Karpas-422 (cell line): ENCODE data around the gene RAD9B. TPM values are rescaled to one million over a fixed set of nuclear protein-coding genes. Genes with fewer than 3 reads are reported as not detected.
"Not testable (repeated sequence)": the region's sequence is repeated elsewhere in the genome, so short reads cannot be mapped to it uniquely, and the experiment has no call there.

Experiments
- DNase-seq: peaks from one replicate; pipeline ENCODE4 v3.0.0-alpha.2; 2015
- H2AFZ ChIP-seq: fragments of 200-600 bp; sonication (generic); 2 replicates; pipeline ENCODE4 v1.6.1; 2014; ENCODE audit warnings: antibody characterized with exemption, low read length, mixed read lengths
- H3K27ac ChIP-seq: fragments of 200-600 bp; sonication (generic); 2 replicates; pipeline ENCODE4 v1.5.1; 2014; ENCODE audit warnings: mild to moderate bottlenecking, low read length, moderate library complexity
- H3K27me3 ChIP-seq: fragments of 200-600 bp; sonication (generic); 2 replicates; pipeline ENCODE4 v1.6.1; 2014; ENCODE audit warnings: low read length, mixed read lengths
- H3K36me3 ChIP-seq: fragments of 200-600 bp; sonication (generic); 2 replicates; pipeline ENCODE4 v1.6.1; 2014; ENCODE audit warnings: low read length, mixed read lengths; ENCODE audit not compliant: insufficient read depth
- H3K4me1 ChIP-seq: fragments of 200-600 bp; sonication (generic); 2 replicates; pipeline ENCODE4 v1.6.1; 2014; ENCODE audit warnings: mild to moderate bottlenecking, low read length, mixed read lengths
- H3K4me2 ChIP-seq: fragments of 200-600 bp; sonication (generic); 2 replicates; pipeline ENCODE4 v1.6.1; 2014; ENCODE audit warnings: low read length, low read depth, mild to moderate bottlenecking; ENCODE audit not compliant: poor library complexity, severe bottlenecking
- H3K4me3 ChIP-seq: fragments of 200-600 bp; sonication (generic); 2 replicates; pipeline ENCODE4 v1.5.1; 2014; ENCODE audit warnings: mild to moderate bottlenecking, antibody characterized with exemption, low read length, mixed read lengths
- H3K79me2 ChIP-seq: fragments of 200-600 bp; sonication (generic); 2 replicates; pipeline ENCODE4 v1.6.1; 2014; ENCODE audit warnings: mild to moderate bottlenecking, low read length, mixed read lengths
- H3K9ac ChIP-seq: fragments of 200-600 bp; sonication (generic); 2 replicates; pipeline ENCODE4 v1.6.0; 2014; ENCODE audit warnings: low read length
- H3K9me2 ChIP-seq: fragments of 200-600 bp; sonication (generic), shearing (Covaris generic); replicated peaks from 2 replicates; pipeline ENCODE4 v1.6.0; 2014; ENCODE audit warnings: mild to moderate bottlenecking, low read length, moderate library complexity; ENCODE audit not compliant: insufficient read depth
- H3K9me3 ChIP-seq: fragments of 300-700, 200-600 bp; sonication (generic); 2 replicates; pipeline ENCODE4 v1.6.1; 2014; ENCODE audit warnings: low read length, mixed read lengths
- H4K20me1 ChIP-seq: fragments of 200-600 bp; sonication (generic); 2 replicates; pipeline ENCODE4 v1.6.1; 2014; ENCODE audit warnings: mild to moderate bottlenecking, antibody characterized with exemption, low read length, low read depth; ENCODE audit not compliant: insufficient read depth
- total RNA-seq: library from RNA; depleted of rRNA; stranded (reverse); fragments of >200 nt; shearing (Covaris generic); gene quantifications from 2 replicates; pipeline ENCODE4 v1.2.3, GENCODE V29; 2014; ENCODE audit warnings: low replicate concordance; rRNA removed

Gene RAD9B
- total RNA-seq = 0.32 and 1.4 TPM in 2 replicates

DNA sequence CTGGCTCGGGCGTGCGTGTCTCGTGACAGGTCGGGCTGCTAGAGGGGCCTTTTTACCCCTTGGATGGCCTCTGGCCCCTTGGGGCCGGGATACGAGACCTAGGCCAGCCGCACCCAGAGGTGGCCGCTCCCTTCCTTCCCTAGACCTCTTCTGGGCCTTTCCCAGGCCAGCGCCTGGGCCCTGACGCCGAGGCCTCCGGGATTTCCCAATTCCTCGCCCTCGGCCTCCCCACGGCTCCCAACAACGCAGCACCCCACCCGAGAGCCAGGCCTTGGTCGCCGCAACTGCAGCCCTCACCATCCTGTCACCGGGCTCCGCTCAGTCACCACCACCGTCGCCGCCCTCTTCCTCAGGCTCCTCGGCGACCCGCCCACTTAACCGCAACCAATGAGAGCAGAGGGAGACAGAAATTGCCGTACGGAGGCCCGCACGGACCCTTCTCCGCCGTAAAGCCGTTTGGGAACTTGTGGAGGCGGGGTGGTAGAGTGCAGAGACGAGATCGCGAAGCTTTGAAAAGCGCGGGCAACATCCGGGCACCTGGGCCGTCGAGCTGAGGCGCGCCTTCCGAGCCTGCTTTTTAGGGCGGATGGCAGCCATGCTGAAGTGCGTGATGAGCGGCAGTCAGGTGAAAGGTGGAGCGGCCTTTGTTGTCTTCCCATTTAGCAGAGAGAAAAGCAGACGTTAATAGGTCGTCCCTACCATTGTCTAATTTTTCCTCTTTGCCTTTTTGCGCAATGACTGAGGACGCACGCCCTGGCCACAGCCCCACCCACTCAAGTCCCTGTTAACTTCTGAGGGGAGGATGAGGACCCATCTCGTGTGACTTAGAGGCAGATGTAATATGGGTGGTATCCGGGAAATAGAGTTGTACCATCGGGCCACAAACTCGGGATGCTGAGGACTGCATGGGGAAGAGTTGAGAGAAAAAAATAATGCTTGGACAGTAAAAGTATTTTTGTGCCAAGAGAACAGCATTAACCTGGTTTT lies at the start of gene RAD9B, which contains the start of gene VPS29:
Gene RAD9B (plus strand): TSS at position 580 of the 987 bp plus-strand sequence. CDS start 7 bp downstream, at position 587.
Gene VPS29 (minus strand): TSS at position 360 of the 987 bp plus-strand sequence. CDS start 60 bp downstream, at position 300.
- no peaks in the 10 kb centered on the region for H3K9me2 ChIP-seq
- peaks cover 26% of the 10 kb centered on the region for H3K4me1 ChIP-seq
- H3K4me2 ChIP-seq = peak within 1 kb of the TSS; percentile 77
- H3K36me3 ChIP-seq = peaks cover 14% of the 10 kb centered on the region; the same call in 1 of the 2 replicates
- peak within 1 kb of the TSS; percentile 95 for H3K4me3 ChIP-seq
- DNase-seq = peak; percentile 100
- H3K9ac ChIP-seq = peak within 1 kb of the TSS; percentile 92
- peak within 1 kb of the TSS; percentile 66 for H3K27ac ChIP-seq
- peak within 1 kb of the TSS; percentile 98 for H2AFZ ChIP-seq
- peaks cover 46% of the 10 kb centered on the region for H3K79me2 ChIP-seq
- no peaks in the 10 kb centered on the region for H3K27me3 ChIP-seq
- H3K9me3 ChIP-seq = no peaks in the 10 kb centered on the region
- H4K20me1 ChIP-seq = no peaks in the 10 kb centered on the region

DNA sequence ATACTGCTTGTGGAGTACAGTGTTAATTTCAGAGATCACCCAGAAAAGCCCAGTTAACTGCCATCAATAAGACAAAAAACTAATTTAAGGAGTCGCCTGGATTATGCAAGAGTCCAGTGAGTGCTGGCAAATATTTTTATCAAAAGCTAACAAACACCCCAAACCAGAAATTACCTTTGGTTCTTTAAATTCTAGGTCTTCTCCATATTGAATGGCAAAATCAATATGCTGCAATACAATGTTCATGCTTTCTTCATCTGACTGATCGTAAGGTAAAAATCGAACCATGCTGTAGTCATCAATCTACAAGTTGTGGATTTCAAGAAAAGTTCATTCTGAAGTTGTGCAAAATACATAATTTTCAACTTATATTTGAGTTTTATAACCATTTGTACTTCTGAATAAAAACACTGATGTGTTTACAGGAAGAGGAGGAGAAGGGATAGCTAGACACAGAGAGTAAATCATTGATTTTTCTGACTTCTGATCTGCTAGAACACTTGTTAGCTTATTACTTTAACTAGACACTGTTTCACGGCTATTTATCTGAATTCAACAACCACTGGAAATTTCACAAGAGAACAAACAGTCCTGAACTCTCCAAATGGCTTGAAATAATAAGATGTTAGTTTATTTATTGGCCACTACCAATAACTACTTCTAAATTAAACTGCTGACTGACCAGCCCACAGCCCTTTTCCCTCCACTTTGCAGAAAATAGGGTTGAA lies 48.4 kb upstream of the RAD9B start:
- Histone ChIP-seq H2AFZ (no peak overlapping the region), H3K9me3 (no peaks in the 10 kb centered on the region), H3K27ac (0 out of 2 replicates have a peak overlapping the region, but pooled peaks have one; percentile 2), H3K4me3 (no peak overlapping the region), H3K27me3 (no peaks in the 10 kb centered on the region), H3K36me3 (peaks cover 39% of the 10 kb centered on the region), H3K4me2 (no peak overlapping the region), H3K4me1 (peaks cover 44% of the 10 kb centered on the region), H3K9ac (no peak overlapping the region), H3K79me2 (peaks cover 17% of the 10 kb centered on the region), H4K20me1 (0 out of 2 replicates have a peak, but pooled peaks cover 8% of the 10 kb centered on the region), H3K9me2 (no peaks in the 10 kb centered on the region)
- DNase-seq = no peak

DNA sequence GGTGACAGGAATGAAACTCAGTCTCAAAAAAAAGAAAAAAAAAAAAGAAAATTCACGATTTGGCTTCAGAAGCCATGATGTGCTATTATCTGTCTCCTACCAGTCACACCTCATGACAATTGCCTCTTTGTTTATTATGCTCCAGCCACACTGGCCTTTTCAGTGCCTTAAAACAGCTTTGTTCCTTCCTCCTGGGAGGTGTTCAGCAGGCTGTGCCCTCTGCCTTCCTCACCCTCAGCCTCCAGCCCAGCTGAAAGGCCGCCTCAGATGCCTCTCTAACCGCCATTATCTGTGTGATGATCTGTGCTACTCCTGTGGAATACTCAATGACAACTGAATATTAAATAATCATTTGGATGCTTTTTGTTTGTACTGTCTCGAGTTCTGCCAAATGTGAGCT lies 43.4 kb upstream of the RAD9B start:
- H3K27ac ChIP-seq = no peak overlapping the region
- H3K9me2 ChIP-seq = no peaks in the 10 kb centered on the region
- DNase-seq = no peak
- H3K4me1 ChIP-seq = peaks cover 33% of the 10 kb centered on the region
- H3K9ac ChIP-seq = no peak overlapping the region
- H3K79me2 ChIP-seq = peaks cover 28% of the 10 kb centered on the region
- H3K27me3 ChIP-seq = no peaks in the 10 kb centered on the region
- H3K4me2 ChIP-seq = no peak overlapping the region
- peaks cover 30% of the 10 kb centered on the region; the same call in 1 of the 2 replicates for H3K36me3 ChIP-seq
- no peak overlapping the region for H2AFZ ChIP-seq
- no peaks in the 10 kb centered on the region for H4K20me1 ChIP-seq
- no peak overlapping the region for H3K4me3 ChIP-seq
- no peaks in the 10 kb centered on the region for H3K9me3 ChIP-seq

DNA sequence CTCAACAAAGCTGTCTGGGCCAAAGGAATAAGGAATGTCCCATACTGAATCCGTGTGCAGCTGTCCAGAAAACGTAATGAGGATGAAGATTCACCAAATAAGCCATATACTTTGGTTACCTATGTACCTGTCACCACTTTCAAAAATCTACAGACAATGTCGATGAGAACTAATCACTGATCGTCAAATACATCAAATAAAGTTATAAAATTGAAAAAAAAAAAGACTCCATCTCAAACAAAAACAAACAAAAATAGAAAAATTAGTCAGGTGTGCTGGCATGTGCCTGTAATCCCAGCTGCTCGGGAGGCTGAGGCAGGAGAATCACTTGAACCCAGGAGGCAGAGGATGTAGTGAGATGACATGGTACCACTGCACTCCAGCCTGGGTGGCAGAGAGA lies 40.9 kb upstream of the RAD9B start:
- H3K4me3 ChIP-seq, H3K9me3 ChIP-seq, H3K27ac ChIP-seq, H3K4me2 ChIP-seq, H3K9ac ChIP-seq, H3K27me3 ChIP-seq, H3K9me2 ChIP-seq, H2AFZ ChIP-seq, DNase-seq, H4K20me1 ChIP-seq: not testable (repeated sequence)
- H3K36me3 ChIP-seq = peaks cover 23% of the 10 kb centered on the region; the same call in 1 of the 2 replicates
- H3K4me1 ChIP-seq = peaks cover 29% of the 10 kb centered on the region
- peaks cover 46% of the 10 kb centered on the region for H3K79me2 ChIP-seq

DNA sequence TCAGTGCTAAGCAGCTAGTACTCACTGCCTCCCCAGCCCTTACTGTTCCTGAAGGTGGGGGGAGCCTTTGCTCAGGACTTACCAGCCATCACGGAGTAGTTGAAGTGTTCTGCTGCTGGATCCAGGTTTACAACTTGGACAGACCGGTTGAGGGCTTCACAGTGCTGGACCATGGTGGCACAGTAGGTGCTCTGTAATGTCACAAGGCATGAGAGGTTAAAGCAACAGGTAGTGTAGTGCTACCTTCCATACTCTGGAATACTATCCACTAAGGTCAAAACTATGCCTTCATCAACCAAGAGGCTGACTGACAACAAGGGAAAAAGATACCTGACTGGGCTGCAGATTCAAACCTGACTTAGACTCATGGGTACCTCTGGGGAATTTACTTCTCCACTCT lies 37.1 kb upstream of the RAD9B start:
- H3K79me2 ChIP-seq = peaks cover 77% of the 10 kb centered on the region
- no peak for DNase-seq
- no peaks in the 10 kb centered on the region for H3K27me3 ChIP-seq
- peaks cover 9% of the 10 kb centered on the region; the same call in 1 of the 2 replicates for H3K36me3 ChIP-seq
- 0 out of 2 replicates have a peak, but pooled peaks cover 5% of the 10 kb centered on the region for H4K20me1 ChIP-seq
- no peaks in the 10 kb centered on the region for H3K9me3 ChIP-seq
- H3K27ac ChIP-seq = no peak overlapping the region
- no peak overlapping the region for H3K4me3 ChIP-seq
- H3K9ac ChIP-seq = no peak overlapping the region
- no peaks in the 10 kb centered on the region for H3K9me2 ChIP-seq
- peaks cover 21% of the 10 kb centered on the region for H3K4me1 ChIP-seq
- H3K4me2 ChIP-seq = no peak overlapping the region
- H2AFZ ChIP-seq = no peak overlapping the region

DNA sequence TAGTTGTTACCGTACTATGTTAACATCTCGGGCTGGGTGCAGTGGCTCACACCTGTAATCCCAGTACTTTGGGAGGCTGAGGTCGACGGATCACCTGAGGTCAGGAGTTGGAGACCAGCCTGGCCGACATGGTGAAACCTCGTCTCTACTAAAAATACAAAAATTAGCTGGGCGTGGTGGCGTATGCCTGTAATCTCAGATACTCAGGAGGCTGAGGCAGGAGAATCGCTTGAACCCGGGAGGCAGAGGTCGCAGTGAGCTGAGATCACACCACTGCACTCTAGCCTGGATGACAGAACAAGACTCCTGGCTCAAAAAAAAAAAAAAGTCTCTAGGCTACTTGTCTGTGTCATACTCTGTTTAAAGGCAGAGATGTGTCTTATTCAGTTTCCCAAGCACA lies 36.4 kb upstream of the RAD9B start:
- not testable (repeated sequence) for H3K4me3 ChIP-seq, H4K20me1 ChIP-seq, H3K27ac ChIP-seq, H3K9me3 ChIP-seq, H2AFZ ChIP-seq, DNase-seq, H3K4me2 ChIP-seq, H3K9me2 ChIP-seq, H3K36me3 ChIP-seq, H3K27me3 ChIP-seq
- Histone ChIP-seq H3K4me1 (peaks cover 28% of the 10 kb centered on the region), H3K79me2 (peaks cover 78% of the 10 kb centered on the region), H3K9ac (peak overlapping the region; percentile 83; the same call in 1 of the 2 replicates)

DNA sequence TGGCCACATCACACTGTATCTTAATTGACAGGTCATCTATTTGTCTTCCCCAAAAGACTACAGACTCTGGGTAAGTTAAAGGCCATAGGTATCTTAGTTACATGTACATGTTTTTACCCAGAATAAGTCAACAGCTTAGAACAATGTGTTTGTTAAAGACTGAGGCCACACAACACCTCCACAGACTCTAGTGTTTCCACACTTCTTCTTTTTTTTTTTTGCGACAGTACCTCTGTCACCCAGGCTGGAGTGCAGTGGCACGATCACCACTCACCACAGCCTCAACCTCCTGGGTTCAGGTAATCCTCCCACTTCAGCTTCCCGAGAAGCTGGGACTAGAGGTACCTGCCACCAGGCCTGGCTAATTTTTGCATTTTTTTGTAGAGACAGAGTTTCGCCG lies 35.3 kb upstream of the RAD9B start:
- Histone ChIP-seq H3K9me3 (no peaks in the 10 kb centered on the region), H3K4me3 (peak overlapping the region; percentile 90), H3K4me1 (peaks cover 28% of the 10 kb centered on the region), H3K27me3 (no peaks in the 10 kb centered on the region), H3K4me2 (peak overlapping the region; percentile 96), H3K27ac (peak overlapping the region; percentile 69), H3K79me2 (peaks cover 83% of the 10 kb centered on the region), H4K20me1 (0 out of 2 replicates have a peak, but pooled peaks cover 5% of the 10 kb centered on the region), H3K36me3 (0 out of 2 replicates have a peak, but pooled peaks cover 4% of the 10 kb centered on the region), H3K9me2 (no peaks in the 10 kb centered on the region), H2AFZ (no peak overlapping the region), H3K9ac (peak overlapping the region; percentile 83)
- peak; percentile 60 for DNase-seq
